Dedifferentiated amniotic fluid mesenchymal stem cell (primary cell): Measurements from ENCODE around the gene AGAP2.
"Not testable (repeated sequence)": the region's sequence is repeated elsewhere in the genome, so short reads cannot be mapped to it uniquely, and the experiment has no call there.

Source experiments
- DNase-seq: peaks from one replicate; pipeline ENCODE4 v3.0.0-alpha.2; 2016; ENCODE audit errors: extremely low spot score

AGAP2 gene

DNA sequence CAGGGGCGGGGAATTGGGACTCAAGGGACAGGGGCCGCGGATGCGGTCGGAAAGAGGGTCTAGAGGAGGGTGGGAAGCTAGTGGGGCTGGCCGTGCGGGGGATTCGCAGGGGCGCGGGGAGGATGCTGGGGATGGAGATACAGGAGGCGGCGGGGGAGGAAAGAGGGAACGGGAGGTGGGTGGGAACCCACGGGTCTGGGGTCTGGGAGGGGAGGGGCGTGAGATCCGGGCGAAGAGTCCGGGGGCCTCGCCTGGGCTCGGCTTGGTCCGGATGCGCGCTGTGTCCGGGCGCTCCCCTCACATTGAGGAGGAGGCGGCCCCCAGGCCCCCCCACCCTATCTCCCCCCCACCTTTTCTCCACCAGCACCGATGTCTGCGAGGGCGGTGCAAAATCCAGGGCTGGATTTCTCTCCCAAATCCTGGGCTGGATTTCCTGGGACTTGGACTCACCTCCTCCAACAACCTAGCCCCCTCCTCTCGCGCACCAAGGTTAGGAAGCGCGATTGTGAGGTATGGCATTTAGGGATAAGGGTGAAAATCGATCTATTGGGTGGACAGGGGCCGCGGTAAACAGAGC is at the start of gene AGAP2:
TSS of gene AGAP2 (minus strand) at position 82 of the 577 bp plus-strand sequence. CDS start 496 bp downstream, outside the sequence.
- DNase-seq, result no peak

DNA sequence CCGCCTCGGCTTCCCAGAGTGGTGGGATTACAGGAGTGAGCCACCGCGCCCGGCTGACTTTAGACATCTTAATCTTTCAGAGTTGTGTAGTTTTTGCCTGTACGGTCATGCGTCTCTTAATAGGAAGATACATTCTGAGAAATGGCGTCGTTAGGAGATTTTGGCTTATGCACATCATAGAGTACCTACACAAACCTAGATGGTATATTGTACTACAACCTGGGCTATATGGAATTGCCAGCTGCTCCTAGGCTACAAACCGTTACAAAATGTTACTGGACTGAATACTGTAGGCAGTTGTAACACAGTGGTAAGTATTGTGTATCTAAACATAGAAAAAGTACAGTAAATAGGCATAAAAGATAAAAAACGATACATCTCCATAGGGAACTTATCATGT is 45.3 kb upstream of the AGAP2 start:
- no peak for DNase-seq

DNA sequence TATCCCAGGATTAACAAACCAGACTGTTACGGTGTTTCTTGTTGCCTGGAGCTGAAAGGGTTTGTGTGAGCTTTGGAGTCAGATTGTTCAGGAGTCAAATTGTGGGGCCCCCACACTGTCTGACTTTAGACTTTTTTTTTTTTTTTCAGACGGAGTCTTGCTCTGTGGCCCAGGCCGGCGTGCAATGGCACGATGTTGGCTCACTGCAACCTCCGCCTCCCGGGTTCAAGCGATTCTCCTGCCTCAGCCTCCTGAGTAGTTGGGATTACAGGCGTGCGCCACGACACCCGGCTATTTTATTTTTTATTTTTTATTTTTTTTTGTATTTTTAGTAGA is 44.9 kb upstream of the AGAP2 start:
- DNase-seq, result no peak

DNA sequence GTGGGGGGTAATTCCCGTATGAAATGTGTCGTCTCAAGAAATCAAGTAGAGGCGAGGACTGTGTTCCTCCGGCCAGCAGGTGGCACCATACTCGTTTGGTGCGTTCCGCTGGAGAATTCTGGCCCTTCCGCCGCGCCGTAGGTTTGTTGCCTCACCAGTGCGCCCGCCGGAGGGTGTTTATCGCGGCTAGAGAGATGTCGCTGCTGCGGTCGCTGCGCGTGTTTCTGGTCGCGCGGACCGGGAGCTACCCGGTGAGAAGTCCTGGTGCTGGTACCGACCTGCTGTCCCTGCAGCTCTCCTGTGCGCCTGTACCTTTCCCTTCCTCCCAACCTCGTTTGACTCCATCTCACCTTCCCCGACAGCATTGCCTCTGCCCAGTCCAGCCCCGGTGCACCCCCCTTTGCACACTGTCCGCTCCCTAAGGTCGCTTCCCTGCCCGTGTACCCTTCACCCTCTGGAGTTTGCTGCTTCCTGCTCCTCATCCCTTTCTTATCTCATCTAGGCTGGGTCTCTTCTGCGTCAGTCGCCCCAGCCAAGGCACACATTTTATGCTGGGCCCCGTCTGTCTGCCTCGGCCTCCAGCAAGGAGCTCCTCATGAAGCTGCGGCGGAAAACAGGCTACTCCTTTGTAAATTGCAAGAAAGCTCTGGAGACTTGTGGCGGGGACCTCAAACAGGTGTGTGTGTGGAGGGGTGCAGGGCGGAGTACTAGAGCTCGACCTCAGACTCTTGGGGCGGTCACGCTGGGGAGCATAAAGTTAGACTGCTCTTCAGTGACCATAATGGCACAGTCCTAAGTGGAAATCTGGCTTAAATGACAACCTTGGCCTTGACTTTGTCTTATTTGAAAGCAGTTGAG is 44.3 kb upstream of the AGAP2 start, which contains the start of gene TSFM:
TSS of gene TSFM (plus strand) at position 180 of the 858 bp plus-strand sequence. CDS start at position 195, 15 bp downstream.
- DNase-seq, result peak; percentile 96

DNA sequence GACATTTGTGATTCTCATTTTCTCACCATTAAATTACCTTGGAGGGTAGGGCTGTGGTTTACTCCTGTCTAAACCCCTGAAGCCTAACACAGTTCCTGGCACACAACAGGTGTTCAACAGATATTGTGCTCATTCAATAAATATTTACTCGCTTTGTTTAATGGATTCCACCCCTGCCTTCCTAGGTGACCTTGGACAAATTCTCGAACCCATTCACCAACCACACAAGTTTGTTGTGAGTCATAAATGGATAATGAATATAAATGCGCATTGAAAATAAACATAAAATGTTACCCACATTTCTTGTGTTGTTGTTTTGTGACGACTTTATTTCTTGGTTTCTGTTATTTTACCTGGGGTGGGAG is 43.7 kb upstream of the AGAP2 start:
- DNase-seq, result no peak

DNA sequence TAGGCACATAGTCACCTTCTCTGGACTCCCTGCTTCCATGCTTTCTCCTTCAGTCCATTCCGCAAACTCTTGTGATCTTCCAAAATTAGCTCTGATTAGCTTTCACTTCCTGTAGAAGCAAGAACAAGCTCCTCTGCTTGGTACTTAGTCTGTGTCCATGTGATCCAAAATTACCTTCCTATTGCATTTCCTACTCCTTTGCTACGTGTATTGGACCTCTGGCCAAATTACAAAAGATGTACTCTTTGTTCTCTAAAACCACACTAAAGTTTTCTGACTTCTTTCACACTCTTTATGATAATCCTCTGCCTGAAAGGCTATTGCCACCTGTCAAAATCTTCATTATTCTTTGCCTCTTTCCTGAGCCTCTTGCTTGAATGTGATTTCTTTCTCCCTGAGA is 43.3 kb upstream of the AGAP2 start:
- no peak for DNase-seq

DNA sequence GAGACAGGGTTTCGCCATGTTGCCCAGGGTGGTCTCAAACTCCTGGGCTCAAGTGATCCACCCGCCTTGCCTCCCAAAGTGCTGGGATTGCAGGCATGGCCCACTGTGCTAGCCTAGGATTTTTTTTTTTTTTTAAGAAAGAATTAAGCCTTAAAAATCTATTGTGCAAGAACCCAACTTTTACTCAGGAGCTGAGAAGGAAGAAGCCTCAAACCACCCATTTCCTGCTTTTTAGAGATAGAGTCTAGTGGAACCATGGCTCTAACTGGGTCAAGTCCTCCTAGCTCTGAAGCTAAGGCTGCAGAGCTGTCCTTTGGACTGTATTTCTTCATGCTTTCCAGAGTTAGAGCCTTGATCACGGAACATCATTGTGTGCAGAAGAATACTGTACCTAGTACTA is 42.7 kb upstream of the AGAP2 start:
- DNase-seq, result no peak

DNA sequence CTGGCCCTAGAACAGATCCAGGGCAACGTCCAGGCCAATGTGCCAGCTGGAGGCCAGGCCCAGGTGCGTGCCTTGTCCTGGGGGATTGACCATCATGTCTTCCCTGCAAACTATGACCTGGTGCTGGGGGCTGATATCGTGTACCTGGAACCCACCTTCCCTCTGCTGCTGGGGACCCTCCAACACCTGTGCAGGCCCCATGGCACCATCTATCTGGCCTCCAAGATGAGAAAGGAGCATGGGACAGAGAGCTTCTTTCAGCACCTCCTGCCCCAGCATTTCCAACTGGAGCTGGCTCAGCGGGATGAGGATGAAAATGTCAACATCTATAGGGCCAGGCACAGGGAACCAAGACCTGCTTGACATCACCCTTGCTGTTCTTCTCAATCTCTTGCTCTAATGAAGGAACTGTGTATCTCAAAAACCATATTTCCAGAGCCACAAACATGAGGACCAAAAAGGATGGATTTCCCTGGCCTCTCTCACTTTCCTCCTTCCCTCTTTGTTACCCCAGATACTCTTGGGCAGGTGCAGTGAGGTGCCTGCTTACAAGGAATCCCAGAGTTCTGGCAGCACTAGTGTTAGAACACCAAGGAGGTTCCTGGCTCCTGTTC is 41.8 kb upstream of the AGAP2 start:
- DNase-seq, result no peak

DNA sequence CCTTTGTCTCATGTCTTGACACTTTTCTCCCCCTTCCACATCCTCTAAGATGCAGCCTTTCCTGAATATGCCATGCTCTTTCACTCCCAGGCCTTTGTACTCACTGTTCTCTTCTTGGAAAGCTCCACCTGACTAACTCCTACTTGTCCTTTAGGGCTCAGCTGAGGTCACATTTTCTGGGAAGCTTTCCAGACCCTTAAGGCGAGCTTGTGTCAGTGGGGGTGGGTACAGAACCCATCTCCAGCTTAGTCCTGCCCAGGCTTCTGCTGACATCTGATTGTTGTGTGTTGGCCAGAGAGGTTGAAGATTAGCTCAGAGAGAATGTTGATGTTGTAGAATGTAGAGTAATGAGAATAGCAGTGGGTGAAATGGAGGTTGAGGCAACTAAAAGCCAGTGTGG is 41.2 kb upstream of the AGAP2 start:
- DNase-seq, result no peak

DNA sequence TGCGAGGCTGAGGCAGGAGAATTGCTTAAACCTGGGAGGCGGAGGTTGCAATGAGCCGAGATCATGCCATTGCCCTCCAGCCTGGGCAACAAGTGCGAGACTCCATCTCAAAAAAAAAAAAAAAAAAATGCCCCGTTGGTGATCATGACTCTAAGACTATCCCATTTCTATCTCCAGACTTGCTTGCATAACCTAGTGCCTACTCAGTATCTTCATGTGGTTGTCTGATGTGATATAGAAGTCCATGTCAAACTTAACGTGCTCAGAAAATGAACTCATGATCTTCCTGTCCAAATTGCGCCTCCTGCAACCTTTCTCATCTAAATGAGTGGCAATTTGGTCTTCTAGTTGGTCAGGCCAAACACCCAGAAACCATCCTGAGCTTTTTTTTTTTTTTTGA is 39.4 kb upstream of the AGAP2 start:
- no peak for DNase-seq

DNA sequence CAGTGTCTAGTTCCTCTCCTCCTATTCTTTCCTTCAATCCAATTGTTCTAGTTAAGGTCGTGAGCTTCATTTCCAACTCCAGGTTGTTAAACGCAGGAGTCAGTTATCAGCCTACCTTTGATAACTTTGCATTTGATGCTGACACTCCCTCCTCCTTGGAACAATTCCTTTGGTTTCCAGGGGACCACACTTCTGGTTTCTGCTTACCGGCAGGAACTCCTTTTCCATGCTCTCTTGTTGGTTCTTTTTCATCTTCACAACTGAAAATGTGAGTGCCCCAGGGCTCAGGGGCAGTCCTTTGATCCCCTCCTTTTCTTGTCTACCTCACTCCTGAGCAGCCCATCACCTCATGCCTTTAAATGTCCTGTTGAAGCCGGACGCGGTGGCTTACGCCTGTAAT is 38.8 kb upstream of the AGAP2 start:
- DNase-seq, result no peak

DNA sequence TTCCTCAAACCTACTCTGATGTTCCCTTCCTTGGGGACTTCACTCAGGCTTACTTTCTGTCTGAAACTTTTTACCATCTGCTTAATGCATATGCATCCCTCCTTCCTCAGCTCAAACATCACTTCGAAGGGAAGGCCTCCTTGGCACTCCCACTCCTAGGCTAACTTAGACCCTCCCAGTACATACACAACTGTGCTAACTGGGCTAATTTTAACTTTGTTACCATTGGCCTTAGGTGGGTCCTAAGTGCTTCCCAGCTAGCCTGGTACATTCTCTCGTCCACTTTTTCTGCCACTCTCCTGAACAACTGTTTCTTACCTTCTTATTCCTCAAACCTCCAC is 37.7 kb upstream of the AGAP2 start:
- DNase-seq, result no peak

DNA sequence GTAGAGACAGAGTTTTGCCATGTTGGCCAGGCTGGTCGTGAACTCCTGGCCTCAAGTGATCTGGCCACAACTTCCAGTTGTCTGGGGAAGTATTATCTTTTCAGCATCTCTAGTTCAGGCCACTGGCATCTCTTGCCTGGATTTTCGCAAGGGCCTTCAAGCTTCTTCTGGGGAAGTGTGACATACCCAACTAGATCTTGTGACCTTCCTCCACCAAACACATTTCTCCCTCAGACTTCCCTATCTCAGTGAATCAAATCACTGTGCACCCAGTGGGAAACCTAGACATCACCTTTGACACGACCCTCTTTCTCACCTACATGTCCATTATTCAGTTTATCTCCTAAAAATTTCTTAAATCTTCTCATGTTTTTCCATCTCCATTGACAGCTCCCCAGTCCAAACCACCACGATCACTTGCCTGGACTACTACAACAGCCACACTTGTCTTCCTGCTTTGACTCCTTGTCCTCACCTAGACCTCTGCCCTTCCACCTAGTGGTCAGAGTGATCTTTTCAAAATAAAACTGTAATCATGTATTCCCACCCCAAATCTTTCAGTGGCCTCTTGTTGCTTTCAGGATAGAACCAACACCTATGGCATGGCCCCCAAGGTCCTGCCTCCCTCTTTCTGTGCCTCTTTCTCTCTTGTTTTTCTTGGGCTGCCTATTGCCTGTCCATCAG is 37.2 kb upstream of the AGAP2 start:
- DNase-seq, result no peak

DNA sequence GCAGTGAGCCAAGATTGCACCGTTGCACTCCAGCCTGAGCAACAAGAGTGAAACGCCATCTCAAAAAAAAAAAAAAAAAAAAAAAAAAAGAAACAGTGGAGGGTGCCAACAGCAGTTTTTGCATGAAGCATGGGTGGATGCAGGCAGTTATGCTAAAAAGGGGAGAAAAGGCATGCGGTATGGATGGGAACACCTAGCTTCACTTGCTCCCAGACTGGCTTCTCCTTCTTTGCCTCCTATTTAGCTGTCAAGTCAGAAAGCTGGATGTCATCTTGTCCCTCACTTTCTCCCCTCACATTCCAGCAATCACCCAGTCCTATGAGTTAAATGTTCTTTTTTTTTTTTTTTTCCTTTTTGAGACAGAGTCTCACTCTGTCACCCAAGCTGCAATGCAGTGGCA is 36.5 kb upstream of the AGAP2 start:
- no peak for DNase-seq

DNA sequence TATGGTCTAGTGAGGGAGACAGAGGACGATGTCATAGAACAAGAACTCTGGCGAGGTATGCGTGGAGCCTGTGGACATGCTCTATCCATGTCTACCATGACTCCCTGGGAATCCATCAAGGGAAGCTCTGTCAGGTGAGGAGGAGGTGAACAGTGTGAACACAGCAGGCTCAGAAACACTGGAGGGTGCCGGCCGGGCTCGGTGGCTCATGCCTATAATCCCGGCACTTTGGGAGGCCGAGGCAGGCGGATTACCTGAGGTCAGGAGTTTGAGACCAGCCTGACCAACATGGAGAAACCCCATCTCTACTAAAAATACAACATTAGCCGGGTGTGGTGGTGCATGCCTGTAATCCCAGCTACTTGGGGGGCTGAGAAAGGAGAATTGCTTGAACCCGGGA is 36.1 kb upstream of the AGAP2 start:
- DNase-seq, result not testable (repeated sequence)

DNA sequence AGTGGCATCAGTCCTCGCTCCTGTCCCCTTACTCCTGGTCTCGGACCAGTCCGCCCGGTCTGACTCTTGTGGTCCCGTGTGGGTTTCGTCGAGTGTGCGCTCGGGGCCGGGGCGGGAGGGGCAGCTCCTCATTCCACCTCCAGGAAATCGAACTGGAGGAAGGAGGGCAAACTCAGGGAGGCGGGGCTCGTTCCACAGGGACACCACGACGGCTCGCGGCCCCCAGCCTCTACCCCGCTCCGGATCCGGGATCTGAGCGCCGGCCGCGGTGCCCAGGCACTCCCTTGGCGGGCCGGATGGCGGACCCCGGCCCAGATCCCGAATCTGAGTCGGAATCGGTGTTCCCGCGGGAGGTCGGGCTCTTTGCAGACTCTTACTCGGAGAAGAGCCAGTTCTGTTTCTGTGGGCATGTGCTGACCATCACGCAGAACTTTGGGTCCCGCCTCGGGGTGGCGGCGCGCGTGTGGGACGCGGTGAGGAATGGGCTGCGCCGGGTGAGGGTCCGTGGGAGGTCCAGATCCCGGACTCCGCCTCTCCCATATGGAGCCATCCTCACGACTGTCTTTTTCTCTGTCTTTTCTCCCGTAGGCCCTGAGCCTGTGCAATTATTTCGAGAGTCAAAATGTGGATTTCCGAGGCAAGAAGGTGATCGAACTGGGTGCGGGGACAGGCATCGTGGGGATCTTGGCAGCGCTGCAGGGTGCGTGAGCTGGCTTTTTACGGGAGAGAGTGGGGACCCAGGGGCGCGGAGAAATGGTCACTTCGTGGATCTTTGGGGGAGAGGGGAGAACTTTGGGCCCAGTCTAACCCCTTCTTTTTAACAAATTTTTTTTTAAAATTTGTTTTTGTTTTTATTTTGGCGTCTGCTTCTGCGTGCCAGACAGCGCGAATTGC is 34.1 kb upstream of the AGAP2 start, which contains the start of gene EEF1AKMT3:
TSS of gene EEF1AKMT3 (plus strand) at position 186 of the 894 bp plus-strand sequence. CDS start at position 297, 111 bp downstream.
- peak; percentile 46 for DNase-seq

DNA sequence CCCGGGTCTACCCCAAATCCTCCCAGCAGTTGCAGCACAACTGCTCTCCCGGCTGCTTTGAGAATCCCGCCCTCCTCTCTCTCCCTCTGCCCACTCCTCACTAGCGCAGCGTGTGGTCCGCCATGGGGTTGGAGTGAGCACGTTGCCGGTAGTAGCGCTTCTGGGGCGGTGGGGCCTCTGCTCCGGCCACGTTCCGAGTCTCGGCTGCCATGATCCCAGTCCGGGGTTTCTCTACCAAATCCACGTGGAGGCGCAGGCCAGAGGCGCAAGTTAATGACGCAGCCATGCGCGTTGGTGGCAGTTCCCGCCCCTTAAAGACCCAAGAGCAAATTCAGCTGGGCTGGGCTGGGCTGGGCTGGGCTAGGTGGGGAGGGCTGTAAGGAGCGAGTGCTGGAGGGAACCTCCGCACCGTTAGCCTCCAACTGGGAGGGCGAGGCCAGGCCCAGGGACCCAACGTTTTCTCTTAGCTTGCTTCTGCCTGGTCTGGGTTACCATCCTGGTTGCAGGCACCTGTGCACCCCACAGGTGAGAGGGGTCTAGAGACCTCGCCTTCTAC is 33.4 kb upstream of the AGAP2 start, which contains the start of gene METTL1:
TSS of gene METTL1 (minus strand) at position 233 of the 556 bp plus-strand sequence. CDS start at position 211, 22 bp downstream.
- peak; percentile 96 for DNase-seq

DNA sequence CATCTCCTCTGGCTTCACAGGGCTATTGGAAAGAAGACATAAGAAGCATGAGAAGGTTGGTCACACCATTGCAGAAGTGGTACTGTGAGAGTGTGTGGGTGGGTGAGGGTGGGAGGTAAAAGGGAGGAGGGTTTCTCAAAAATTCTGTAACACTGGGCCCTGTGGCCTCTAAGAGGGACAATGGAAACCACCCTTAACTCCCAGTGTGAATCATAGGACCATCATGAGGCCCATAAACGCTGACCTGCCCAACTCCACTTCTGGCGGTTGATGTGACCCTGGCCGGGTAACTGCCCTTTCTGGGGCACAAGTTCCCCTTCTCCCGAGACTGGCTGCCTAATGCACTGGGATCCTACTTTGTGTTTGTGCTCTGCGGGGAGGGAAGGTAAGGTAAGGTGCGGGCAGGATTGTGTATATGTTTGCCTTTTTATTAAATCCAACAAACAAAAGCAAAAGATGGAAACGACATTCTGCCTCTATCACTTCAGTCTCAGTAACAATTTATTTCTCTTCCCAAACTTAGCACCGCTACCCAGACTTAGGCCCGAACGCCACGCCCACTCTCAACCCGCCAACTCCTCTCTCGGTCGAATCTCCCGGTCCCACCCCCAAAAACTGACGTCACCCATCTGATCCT is 32.8 kb upstream of the AGAP2 start:
- peak; percentile 89 for DNase-seq

DNA sequence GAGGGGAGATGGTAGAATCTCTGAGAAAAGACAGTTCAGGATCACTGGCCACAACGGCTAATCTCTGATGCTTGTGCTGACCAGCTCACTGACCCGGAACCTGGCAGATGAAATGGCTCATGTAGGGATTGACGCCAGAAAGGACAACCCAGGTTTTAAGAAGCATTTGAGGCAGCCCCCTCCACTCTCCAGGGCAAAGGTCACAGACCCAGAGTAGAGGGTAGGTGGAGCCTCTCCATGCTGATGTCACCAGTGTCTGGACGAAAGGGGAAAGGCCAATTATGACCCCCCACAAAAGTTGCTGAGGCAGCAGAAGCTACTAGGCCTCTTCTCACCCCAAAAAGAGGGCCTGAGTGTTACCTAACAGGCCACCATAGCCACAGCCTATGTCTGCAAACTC is 32.2 kb upstream of the AGAP2 start:
- no peak for DNase-seq

DNA sequence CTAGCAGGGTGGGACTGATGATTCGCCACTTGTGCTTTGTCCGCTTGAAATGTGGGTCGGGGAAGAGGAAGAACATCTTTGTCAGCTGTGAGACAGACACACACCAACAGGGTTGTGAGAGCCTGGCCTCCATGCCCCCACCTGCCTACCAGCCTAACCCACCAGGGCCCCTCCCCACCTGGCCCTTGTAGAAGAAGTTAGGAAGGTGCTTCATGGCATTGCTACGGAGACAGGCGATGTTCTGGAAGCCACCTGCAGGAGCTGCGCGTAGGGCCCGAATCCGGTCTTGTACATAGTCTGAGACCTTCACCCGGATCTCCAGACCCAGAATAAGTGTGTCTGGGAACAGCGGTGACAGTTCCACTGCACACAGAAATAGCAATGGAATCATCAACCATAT is 31.1 kb upstream of the AGAP2 start:
- DNase-seq, result no peak

DNA sequence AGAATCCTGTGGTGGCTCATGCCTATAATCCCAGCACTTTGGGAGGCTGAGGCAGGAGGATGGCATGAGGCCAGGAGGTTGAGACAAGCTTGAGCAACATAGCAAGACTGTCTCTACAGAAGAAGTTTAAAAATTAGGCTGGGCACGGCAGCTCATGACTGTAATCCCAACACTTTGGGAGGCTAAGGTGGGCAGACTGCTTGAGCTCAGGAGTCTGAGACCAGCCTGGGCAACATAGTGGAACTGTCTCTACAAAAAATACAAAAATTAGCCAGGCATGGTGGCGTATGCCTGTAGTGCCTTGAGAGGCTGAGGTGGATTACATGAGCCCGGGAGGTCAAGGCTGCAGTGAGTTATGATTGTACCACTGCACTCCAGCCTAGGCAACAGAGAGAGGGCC is 29.3 kb upstream of the AGAP2 start:
- no peak for DNase-seq
